ENCODE data around the gene TTF2.

Gene TTF2
- total RNA-seq: 37.4 to 39.4 reads per million in 2 donors

DNA sequence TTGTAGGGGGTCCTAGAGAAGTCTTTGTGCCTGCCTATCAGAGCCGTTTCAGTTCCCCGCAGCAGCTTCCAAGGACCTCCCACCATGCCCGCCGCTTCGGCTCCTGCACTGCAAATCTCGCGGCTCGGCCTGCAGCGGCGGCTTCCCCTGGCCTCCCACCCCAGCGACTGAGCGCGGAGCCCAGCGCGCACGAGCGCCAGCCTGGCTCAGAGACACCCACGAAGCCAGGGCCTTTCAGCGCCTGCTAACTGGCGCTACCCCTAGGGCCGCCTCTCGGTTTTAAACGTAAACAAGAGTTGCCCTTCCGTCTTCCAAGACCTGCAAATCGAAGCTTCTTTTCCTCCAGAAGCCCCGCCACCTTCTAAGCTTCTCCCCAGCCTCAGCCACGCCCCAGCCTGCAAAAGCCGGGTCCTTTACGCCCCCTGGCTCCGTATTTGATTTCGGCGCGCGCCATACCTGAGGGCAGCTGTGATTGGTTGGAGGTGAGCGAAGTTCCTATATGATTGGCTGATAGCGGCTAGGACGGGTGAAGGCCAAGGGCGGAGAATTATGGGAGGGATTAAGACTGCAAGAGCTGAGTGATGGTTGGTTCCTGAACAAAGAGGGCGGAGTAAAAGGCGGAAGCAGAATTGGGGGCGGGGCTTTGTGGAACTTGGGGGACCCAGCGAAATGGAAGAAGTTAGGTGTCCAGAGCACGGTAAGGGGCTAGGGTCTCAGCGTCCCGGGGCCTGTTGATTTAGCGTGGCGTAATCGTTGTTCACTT, at the start of gene TTF2:
TSS of gene TTF2 (plus strand) at position 649 of the 763 bp plus-strand sequence. CDS start at position 670, 21 bp downstream.
- peak; percentile 84 for DNase-seq

DNA sequence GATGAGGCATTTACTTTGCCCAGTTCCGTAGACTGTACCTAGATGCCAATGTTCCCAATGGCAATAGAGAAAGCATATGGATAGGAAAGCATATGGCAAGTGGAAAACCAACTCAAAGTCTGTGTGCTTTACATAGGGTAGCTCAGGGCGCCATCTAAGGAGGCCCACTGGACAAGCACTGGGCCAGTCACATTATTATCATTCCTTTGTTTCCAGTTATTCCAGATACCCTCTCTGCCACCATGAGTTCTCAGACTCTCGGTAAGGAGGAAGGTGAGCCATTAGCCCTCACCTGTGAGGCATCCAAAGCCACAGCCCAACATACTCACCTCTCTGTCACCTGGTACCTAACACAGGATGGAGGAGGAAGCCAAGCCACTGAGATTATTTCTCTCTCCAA, 48.8 kb upstream of the TTF2 start:
- DNase-seq: no peak

GRCh38 chr1:117013309-117013858, 46.7 kb upstream of the TTF2 start:
- DNase-seq: no peak

DNA sequence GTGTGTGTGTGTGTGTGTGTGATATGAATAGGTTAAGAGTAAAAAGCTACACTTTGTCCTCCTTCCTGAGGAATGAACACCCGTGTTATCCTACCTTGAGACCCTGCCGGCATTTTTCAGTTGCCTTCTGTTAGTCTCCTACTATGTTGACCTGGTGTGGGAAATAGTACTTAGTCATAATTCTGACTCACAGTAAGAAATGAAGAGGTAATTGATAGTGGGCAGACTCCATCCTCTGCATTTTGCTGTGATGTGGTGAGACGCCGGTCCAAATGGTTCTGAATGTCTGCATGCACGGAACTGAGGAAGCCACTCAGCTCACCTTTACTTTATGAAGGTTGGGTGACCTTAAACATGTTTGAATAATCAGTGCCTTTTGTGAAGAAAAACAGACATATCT, 45.9 kb upstream of the TTF2 start:
- DNase-seq: no peak

DNA sequence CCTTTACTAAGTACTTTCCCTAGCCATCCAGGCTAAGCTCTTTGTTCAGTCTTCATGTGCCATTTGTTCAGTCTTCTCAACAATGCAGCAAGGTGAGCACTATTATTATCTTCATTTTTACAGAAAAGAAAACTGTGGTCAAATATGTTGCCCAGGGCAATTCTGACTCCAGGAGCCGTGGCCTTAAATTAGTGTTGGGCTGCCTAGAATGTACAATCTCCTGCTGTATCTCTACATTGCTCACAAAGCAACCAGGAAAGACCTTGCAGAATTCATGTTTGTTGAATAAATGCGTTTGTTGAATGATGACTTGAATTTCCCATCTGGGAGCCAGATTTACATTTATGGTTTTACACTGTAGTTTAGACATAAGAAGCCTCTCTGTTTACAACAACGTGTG, 44.4 kb upstream of the TTF2 start:
- DNase-seq: no peak

- DNase-seq: no peak
These were observed 43.1 kb upstream of the TTF2 start for GRCh38 chr1:117017062-117017461.

GRCh38 chr1:117017648-117018047, 42.5 kb upstream of the TTF2 start:
- DNase-seq: no peak

GRCh38 chr1:117020526-117021156, 39.5 kb upstream of the TTF2 start:
- DNase-seq: no peak

- DNase-seq: no peak
These were observed 38.0 kb upstream of the TTF2 start for GRCh38 chr1:117022114-117022513.

DNA sequence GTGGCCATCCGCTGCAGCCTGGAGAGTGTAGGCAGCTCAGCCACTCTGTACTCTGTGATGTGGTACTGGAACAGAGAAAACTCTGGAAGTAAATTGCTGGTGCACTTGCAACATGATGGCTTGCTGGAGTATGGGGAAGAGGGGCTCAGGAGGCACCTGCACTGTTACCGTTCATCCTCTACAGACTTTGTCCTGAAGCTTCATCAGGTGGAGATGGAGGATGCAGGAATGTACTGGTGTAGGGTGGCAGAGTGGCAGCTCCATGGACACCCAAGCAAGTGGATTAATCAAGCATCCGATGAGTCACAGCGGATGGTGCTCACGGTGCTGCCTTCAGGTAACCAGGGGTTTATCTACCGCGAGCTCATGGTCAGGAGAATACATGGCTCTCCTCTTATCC, 34.6 kb upstream of the TTF2 start:
- no peak for DNase-seq

- no peak for DNase-seq
These were observed 33.8 kb upstream of the TTF2 start for GRCh38 chr1:117026361-117026760.

- no peak for DNase-seq
These were observed 30.4 kb upstream of the TTF2 start for GRCh38 chr1:117029685-117030084.

DNA sequence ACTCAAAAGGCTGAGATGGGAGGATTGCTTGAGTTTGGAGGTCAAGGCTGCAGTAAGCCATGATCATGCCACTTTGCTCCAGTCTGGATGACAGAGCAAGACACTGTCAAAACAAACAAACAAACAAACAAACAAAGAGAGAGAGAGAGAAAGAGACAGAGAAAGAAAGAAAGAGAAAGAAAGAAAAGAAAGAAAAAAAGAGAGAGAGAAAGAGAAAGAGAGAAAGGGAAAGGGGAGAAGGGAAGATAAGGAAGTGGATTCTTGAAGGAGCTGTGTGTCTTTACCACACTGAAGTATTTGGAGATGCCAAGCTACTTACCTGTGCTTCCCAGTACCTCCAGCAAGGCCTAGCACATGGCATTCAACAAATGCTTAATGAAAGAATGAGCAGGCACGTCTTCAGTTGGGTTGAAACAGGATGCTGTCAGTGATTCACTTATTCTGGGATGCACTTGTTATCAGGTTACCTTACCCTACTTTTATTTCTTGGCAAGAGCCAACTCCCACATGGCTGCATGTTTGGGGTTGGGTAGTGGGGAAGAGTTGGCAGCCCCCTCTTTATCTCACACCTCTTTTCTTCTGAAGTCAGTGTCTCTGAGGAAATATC, 29.8 kb upstream of the TTF2 start:
- DNase-seq: no peak

- DNase-seq: no peak
These were observed 27.9 kb upstream of the TTF2 start for GRCh38 chr1:117032266-117032665.

DNA sequence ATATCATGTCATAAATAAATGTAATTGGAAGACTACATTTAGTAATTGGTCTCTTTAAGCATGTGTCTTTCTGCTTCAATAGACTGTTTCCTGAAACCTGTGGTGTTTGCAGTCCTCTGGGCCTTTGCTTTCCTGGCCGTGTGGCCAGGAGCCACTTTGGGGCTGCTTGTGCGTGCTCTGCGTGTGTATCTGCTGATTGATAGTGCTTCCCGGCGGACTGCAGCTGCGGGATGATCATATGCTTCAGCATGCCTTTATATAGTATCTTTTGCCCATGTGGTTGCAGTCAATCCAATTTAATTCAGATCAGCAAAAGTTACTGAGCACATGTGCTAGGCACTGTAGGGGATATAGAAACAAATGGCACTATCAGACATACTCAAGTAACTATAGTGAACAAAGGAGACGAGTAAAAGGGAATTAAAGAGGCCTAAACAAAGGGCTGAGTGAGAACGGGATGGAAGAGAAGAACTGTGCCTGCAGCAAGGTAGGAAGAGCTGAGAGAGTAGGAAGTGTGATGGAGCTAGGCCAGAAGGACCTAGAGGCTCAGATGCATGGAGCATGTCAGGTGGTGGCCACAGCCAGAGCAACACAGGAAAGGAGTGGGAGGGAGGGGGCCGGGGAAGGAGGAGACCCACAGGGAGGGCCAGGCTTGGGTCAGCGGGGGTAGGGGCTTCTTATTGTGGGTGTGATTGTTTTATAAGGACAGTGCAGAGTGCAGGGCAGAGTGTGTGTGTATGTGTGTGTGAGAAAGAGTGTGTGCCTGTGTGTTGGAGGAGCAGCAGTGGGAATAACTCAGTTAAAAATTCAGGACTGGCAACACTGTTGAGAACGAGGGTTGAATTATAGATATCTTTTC, 27.2 kb upstream of the TTF2 start:
- no peak for DNase-seq

DNA sequence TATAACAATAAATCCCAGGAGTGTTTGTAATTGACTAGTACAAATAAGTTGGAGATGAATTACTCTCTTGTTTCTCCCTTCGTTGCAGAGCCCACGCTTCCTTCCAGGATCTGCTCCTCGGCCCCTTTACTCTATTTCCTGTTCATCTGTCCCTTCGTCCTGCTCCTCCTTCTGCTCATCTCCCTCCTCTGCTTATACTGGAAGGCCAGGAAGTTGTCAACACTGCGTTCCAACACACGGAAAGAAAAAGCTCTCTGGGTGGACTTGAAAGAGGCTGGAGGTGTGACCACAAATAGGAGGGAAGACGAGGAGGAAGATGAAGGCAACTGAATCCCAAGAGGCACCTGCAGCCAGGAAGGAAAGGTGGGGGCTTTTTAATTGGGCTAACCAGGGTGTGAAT, 26.4 kb upstream of the TTF2 start:
- no peak for DNase-seq

- no peak for DNase-seq
These were observed 25.3 kb upstream of the TTF2 start for GRCh38 chr1:117034791-117035290.

GRCh38 chr1:117036018-117036461, 24.1 kb upstream of the TTF2 start:
- no peak for DNase-seq

DNA sequence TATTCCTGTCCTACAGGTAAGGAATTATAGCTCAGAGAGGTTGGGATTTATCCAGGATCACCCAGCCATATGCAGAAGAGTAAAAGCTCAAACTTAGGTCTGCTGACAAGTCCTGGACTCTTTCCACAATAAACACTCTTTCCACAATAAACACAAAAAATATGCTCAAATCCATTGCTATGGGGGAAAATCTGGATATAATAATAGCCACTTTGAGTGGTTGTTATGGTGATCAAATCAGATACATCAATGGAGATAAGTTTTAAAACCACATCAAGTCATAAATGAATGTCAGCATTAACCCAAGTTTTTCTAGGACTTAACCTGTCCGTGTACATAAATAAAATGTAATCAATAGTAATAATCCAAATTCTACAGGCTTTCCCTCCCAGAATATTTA, 22.3 kb upstream of the TTF2 start:
- DNase-seq: no peak

GRCh38 chr1:117038236-117038635, 21.9 kb upstream of the TTF2 start:
- no peak for DNase-seq

DNA sequence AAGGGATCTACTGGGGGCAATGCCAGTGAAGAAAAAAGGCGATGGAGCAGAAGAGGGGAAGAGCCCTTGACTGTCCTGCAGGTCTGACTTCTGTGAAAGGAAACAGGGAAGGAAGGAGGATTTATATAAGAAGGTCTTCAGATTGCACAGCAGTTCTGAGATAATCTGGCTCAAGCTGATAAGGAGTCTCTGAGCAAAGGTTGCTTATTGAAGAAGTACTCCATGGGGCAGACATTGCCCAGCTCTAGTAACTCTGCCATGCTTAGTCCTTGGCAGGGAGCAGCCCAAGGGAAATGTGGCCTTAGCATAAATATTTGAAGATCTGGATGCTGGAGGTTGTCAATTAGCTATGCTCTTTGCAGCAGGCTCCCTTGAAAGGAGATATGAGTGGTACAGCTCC, 15.9 kb upstream of the TTF2 start:
- DNase-seq: no peak

GRCh38 chr1:117045644-117046043, 14.5 kb upstream of the TTF2 start:
- no peak for DNase-seq

DNA sequence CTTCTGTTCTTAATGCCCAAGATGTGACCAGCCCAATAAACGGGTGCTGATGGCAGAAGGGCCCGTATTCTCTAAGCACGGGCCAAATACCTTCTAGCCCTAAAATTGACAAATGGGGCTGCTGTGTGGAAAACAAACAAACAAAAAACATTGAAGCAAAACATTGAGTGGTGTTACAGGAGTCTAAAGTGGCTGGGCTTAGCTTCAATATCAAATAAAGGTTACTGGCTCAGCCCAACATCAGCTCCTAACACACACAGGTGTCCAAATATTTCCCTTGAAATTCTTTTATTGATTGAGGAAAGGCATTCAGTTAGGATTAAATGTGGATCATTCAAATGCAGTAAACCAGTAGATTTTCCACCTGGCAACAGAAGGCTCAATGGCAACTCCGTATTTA, 13.3 kb upstream of the TTF2 start:
- no peak for DNase-seq
